Mesothelial cell of epicardium (in vitro differentiated cells): ENCODE results near the gene SOX21. TPM values are rescaled to one million over a fixed set of nuclear protein-coding genes. Genes with fewer than 3 reads are reported as not detected.

Experiments used
- DNase-seq, 2 experiments: peaks; one replicate each; pipeline ENCODE4 v3.0.0; 2021; ENCODE audit warnings: low spot score in 2 of 2; ENCODE audit not compliant: unreplicated experiment in 2 of 2
- H3K27ac Mint-ChIP-seq: 2 replicates; pipeline ENCODE4 v1.8.0; 2021; ENCODE audit warnings: mixed read lengths
- H3K27me3 Mint-ChIP-seq: 2 replicates; pipeline ENCODE4 v1.8.0; 2021; ENCODE audit warnings: low read depth, mixed read lengths
- H3K36me3 Mint-ChIP-seq: 2 replicates; pipeline ENCODE4 v1.8.0; 2021; ENCODE audit warnings: mixed read lengths
- H3K4me1 Mint-ChIP-seq: 2 replicates; pipeline ENCODE4 v1.8.0; 2021; ENCODE audit warnings: mixed read lengths
- H3K4me3 Mint-ChIP-seq: 2 replicates; pipeline ENCODE4 v1.8.0; 2021; ENCODE audit warnings: mild to moderate bottlenecking, moderate library complexity, mixed read lengths
- H3K9me3 Mint-ChIP-seq: 2 replicates; pipeline ENCODE4 v1.8.0; 2021; ENCODE audit warnings: mixed read lengths
- CTCF ChIP-seq: fragments of 200-600 bp; sonication (generic); IDR thresholded peaks from one replicate; pipeline ENCODE4 v1.5.0; 2021; ENCODE audit warnings: antibody characterized with exemption; ENCODE audit not compliant: unreplicated experiment
- total RNA-seq: library from RNA; stranded (reverse); gene quantifications from 3 replicates; pipeline ENCODE4 v1.2.1, GENCODE V29; 2021

Gene SOX21
- total RNA-seq, 1 donor from 2014 or later: not detected

- TF ChIP-seq CTCF: no peak
- H3K4me1 Mint-ChIP-seq: no peaks in the 10 kb centered on the region
- no peak overlapping the region for H3K27ac Mint-ChIP-seq
- no peak for DNase-seq
- H3K27me3 Mint-ChIP-seq: peaks cover 68% of the 10 kb centered on the region
- no peak overlapping the region for H3K4me3 Mint-ChIP-seq
- no peaks in the 10 kb centered on the region for H3K36me3 Mint-ChIP-seq
- no peaks in the 10 kb centered on the region for H3K9me3 Mint-ChIP-seq
Measured at GRCh38 chr13:94717916-94718315, 5.6 kb upstream of the SOX21 start.

- Mint-ChIP-seq H3K27me3 (peaks cover 68% of the 10 kb centered on the region), H3K27ac (no peak overlapping the region), H3K4me3 (no peak overlapping the region), H3K36me3 (no peaks in the 10 kb centered on the region), H3K9me3 (no peaks in the 10 kb centered on the region), H3K4me1 (peaks cover 6% of the 10 kb centered on the region)
- DNase-seq: no peak
- TF ChIP-seq CTCF: no peak
Measured at GRCh38 chr13:94716016-94716415, 3.7 kb upstream of the SOX21 start.

DNA sequence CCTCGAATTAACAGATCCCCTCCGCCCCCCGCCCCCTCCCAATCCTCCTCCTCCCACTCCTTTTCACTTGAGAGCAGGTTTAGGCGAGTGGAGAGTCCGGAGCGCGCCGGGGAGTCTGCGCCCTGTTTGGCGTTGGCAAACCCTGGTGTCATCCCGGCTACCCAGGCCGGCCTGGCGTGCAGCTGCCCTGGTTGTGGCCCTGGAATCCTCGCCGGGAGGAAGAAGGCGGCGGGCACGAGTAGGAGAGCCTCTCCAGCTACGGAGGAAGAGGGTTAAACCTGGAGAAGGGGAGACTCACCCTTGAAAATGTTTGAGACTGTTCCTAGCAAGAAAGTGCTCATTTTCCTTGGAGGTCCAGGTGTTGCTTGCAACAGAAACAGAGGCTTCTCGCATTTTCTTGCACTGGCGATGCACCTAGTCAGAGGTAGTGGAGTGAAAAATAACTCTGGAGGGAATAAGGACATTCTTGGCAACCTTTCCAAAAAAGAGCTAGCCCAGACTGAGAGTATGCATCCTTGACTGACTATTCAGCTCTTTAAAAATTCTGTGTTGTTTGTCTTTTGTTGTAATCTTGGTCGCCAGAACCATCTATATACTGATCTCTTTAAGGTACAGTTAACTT, 1.3 kb upstream of the SOX21 start:
- no peak overlapping the region for H3K27ac Mint-ChIP-seq
- no peak for DNase-seq
- H3K36me3 Mint-ChIP-seq: no peaks in the 10 kb centered on the region
- H3K4me1 Mint-ChIP-seq: peaks cover 11% of the 10 kb centered on the region
- peaks cover 83% of the 10 kb centered on the region for H3K27me3 Mint-ChIP-seq
- no peak for TF ChIP-seq CTCF
- no peaks in the 10 kb centered on the region for H3K9me3 Mint-ChIP-seq
- peak overlapping the region; percentile 26 for H3K4me3 Mint-ChIP-seq

GRCh38 chr13:94712812-94713560, 641 bp upstream of the SOX21 start:
- DNase-seq: peak in 1 of 2 experiments; percentile 68
- no peaks in the 10 kb centered on the region for H3K9me3 Mint-ChIP-seq
- TF ChIP-seq CTCF: no peak
- peak overlapping the region; percentile 60 for H3K4me3 Mint-ChIP-seq
- no peaks in the 10 kb centered on the region for H3K36me3 Mint-ChIP-seq
- no peak overlapping the region for H3K27ac Mint-ChIP-seq
- peaks cover 87% of the 10 kb centered on the region for H3K27me3 Mint-ChIP-seq
- peaks cover 11% of the 10 kb centered on the region for H3K4me1 Mint-ChIP-seq

DNA sequence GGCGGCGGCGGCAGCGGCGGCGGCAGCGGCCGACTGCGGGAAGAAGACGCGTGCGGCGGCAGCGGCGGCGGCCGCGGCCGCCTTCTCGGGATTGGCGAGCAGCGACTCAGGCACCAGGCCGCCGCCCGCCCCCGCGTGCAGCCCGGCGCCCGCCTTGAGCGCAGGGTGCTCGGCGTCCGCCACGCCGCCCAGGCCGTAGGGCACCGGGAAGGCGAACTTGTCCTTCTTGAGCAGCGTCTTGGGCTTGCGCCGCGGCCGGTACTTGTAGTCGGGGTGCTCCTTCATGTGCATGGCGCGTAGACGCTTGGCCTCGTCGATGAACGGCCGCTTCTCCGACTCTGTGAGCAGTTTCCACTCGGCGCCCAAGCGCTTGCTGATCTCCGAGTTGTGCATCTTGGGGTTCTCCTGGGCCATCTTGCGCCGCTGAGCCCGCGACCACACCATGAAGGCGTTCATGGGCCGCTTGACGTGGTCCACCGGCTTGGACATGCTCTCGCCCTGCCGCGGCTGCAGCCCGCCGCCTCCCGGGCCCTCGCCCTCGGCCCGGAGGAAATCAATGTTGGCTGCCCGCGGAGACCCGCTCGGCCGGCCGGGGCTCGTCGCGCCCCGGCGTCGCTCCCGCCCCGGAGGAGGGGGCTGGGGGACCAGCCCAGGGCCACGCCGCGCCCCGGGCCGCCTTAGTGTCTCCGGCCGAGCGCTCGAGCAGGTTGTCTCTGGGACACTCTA, 621 bp downstream of the SOX21 start:
- Mint-ChIP-seq H3K4me1 (peaks cover 16% of the 10 kb centered on the region), H3K9me3 (no peaks in the 10 kb centered on the region), H3K36me3 (no peaks in the 10 kb centered on the region), H3K4me3 (peak overlapping the region; percentile 60), H3K27me3 (peaks cover 87% of the 10 kb centered on the region), H3K27ac (no peak overlapping the region)
- no peak for TF ChIP-seq CTCF
- peak in 1 of 2 experiments; percentile 47 for DNase-seq
